GM12878 (cell line): Measurements from ENCODE around the gene SLC9A3.

Experiments used
- BCL11A ChIP-seq: IDR thresholded peaks from 2 replicates; pipeline ENCODE4 v1.6.1; 2011; ENCODE audit warnings: low read depth, low read length
- BHLHE40 ChIP-seq, 2 experiments: fragments of 450-650 bp in 1 of 2; IDR thresholded peaks; 2 replicates each; pipeline ENCODE4 v1.6.1; 2011 to 2017; ENCODE audit warnings: low read depth in 2 of 2, borderline replicate concordance in 1 of 2, improper control_type of control experiment in 1 of 2, low read length in 1 of 2, mild to moderate bottlenecking in 1 of 2
- CHD2 ChIP-seq: IDR thresholded peaks from 2 replicates; pipeline ENCODE4 v1.6.1; 2011; ENCODE audit warnings: low read depth, low read length, improper control_type of control experiment, borderline replicate concordance
- CREB1 ChIP-seq: IDR thresholded peaks from 2 replicates; pipeline ENCODE4 v1.6.1; 2012; ENCODE audit warnings: low read depth, mild to moderate bottlenecking, inconsistent platforms
- EP300 ChIP-seq, 2 experiments: fragments of 150-350 bp in 1 of 2; IDR thresholded peaks; 2 replicates each; pipeline ENCODE4 v1.6.1; 2011 to 2012; ENCODE audit warnings: low read depth in 2 of 2, low read length in 2 of 2, borderline replicate concordance in 1 of 2, improper control_type of control experiment in 1 of 2, inconsistent platforms in 1 of 2; ENCODE audit not compliant: control insufficient read depth in 1 of 2
- HCFC1 ChIP-seq: fragments of 150-350 bp; IDR thresholded peaks from 2 replicates; pipeline ENCODE4 v1.6.1; 2014; ENCODE audit warnings: low read length
- MYC ChIP-seq: IDR thresholded peaks from 2 replicates; pipeline ENCODE4 v1.6.1; 2011; ENCODE audit warnings: mild to moderate bottlenecking, low read length, moderate library complexity, inconsistent platforms; ENCODE audit not compliant: insufficient read depth, insufficient replicate concordance, insufficient read length, severe bottlenecking
- POLR2A ChIP-seq: IDR thresholded peaks from 2 replicates; pipeline ENCODE4 v1.6.1; 2011; ENCODE audit warnings: low read depth, mild to moderate bottlenecking, low read length
- RCOR1 ChIP-seq: conservative IDR thresholded peaks from 2 replicates; pipeline ENCODE4 v1.6.1; 2012; ENCODE audit warnings: low read depth, low read length, improper control_type of control experiment
- SMAD1 ChIP-seq: fragments of 450-650 bp; IDR thresholded peaks from 2 replicates; pipeline ENCODE4 v1.6.1; 2018; ENCODE audit warnings: mild to moderate bottlenecking, low read depth; ENCODE audit not compliant: partially characterized antibody
- TF ChIP-seq, protein P1 (sequence below): IDR thresholded peaks from 2 replicates; pipeline ENCODE4 v1.6.1; 2012; ENCODE audit warnings: mild to moderate bottlenecking, low read depth, low read length
- TF ChIP-seq, protein P2 (sequence below), 3 experiments: IDR thresholded peaks in 2 of 3; conservative IDR thresholded peaks in 1 of 3; 2 replicates each; pipeline ENCODE4 v1.5.1; 2011; ENCODE audit warnings: low read depth in 3 of 3, low read length in 3 of 3, mild to moderate bottlenecking in 3 of 3, control low read depth in 2 of 3, moderate library complexity in 2 of 3, inconsistent platforms in 1 of 3, mixed read lengths in 1 of 3; ENCODE audit not compliant: control insufficient read depth in 2 of 3, insufficient read depth in 1 of 3; ENCODE audit errors: extremely low read depth in 1 of 3
- TF ChIP-seq, protein P3 (sequence below): IDR thresholded peaks from 2 replicates; pipeline ENCODE4 v1.6.1; 2011; ENCODE audit warnings: low read depth, low read length, improper control_type of control experiment, borderline replicate concordance

DNA sequence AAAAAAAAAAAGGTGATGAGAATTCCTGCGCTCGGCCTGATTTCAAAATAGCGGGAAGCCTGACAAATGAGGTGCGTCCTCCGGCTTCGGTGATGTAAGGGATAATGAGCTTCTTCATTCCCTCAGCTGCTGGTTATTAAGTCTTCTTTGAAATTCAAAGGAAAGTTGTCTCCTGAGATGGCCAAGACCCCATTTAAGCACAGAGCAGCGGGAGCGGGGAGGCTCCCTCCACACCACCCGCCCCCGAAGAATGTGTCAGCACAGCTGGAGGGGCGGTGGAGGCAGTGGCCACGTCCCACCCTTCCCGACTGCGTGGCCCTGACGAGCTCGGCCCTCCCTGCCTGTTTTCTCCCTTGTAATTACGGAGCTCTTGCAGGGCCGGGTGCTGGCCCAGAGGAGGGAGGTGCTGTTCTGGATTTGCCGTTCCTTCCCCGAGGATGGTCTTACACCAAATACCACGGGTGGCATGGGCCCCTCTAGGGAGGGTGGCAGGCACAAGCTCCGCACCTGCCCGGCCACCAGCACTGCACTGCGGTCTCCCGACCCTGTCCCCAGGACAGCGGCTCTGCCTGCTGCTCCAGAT lies 31.0 kb downstream of the SLC9A3 start:
- no peak for TF ChIP-seq RCOR1
- no peak for TF ChIP-seq CHD2
- TF ChIP-seq BCL11A = no peak
- TF ChIP-seq MYC = no peak
- no peak for TF ChIP-seq CREB1
- no peak for TF ChIP-seq EP300 (IDR thresholded peaks at IDR 0.05; ENCODE audit: borderline replicate concordance in 1 of 2, control insufficient read depth in 1 of 2, low read depth in 2 of 2, low read length in 2 of 2)
- TF ChIP-seq, protein P1, sequence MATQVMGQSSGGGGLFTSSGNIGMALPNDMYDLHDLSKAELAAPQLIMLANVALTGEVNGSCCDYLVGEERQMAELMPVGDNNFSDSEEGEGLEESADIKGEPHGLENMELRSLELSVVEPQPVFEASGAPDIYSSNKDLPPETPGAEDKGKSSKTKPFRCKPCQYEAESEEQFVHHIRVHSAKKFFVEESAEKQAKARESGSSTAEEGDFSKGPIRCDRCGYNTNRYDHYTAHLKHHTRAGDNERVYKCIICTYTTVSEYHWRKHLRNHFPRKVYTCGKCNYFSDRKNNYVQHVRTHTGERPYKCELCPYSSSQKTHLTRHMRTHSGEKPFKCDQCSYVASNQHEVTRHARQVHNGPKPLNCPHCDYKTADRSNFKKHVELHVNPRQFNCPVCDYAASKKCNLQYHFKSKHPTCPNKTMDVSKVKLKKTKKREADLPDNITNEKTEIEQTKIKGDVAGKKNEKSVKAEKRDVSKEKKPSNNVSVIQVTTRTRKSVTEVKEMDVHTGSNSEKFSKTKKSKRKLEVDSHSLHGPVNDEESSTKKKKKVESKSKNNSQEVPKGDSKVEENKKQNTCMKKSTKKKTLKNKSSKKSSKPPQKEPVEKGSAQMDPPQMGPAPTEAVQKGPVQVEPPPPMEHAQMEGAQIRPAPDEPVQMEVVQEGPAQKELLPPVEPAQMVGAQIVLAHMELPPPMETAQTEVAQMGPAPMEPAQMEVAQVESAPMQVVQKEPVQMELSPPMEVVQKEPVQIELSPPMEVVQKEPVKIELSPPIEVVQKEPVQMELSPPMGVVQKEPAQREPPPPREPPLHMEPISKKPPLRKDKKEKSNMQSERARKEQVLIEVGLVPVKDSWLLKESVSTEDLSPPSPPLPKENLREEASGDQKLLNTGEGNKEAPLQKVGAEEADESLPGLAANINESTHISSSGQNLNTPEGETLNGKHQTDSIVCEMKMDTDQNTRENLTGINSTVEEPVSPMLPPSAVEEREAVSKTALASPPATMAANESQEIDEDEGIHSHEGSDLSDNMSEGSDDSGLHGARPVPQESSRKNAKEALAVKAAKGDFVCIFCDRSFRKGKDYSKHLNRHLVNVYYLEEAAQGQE = no peak
- TF ChIP-seq, protein P2, sequence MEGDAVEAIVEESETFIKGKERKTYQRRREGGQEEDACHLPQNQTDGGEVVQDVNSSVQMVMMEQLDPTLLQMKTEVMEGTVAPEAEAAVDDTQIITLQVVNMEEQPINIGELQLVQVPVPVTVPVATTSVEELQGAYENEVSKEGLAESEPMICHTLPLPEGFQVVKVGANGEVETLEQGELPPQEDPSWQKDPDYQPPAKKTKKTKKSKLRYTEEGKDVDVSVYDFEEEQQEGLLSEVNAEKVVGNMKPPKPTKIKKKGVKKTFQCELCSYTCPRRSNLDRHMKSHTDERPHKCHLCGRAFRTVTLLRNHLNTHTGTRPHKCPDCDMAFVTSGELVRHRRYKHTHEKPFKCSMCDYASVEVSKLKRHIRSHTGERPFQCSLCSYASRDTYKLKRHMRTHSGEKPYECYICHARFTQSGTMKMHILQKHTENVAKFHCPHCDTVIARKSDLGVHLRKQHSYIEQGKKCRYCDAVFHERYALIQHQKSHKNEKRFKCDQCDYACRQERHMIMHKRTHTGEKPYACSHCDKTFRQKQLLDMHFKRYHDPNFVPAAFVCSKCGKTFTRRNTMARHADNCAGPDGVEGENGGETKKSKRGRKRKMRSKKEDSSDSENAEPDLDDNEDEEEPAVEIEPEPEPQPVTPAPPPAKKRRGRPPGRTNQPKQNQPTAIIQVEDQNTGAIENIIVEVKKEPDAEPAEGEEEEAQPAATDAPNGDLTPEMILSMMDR (IDR thresholded peaks at IDR 0.05 in 2 of 3, conservative IDR thresholded peaks at IDR 0.05 in 1 of 3; ENCODE audit: control insufficient read depth in 2 of 3, extremely low read depth in 1 of 3, insufficient read depth in 1 of 3, low read depth in 3 of 3, low read length in 3 of 3) = no peak
- TF ChIP-seq BHLHE40 (IDR thresholded peaks at IDR 0.05; ENCODE audit: borderline replicate concordance in 1 of 2, low read depth in 2 of 2, low read length in 1 of 2) = no peak
- no peak for TF ChIP-seq HCFC1
- TF ChIP-seq, protein P3, sequence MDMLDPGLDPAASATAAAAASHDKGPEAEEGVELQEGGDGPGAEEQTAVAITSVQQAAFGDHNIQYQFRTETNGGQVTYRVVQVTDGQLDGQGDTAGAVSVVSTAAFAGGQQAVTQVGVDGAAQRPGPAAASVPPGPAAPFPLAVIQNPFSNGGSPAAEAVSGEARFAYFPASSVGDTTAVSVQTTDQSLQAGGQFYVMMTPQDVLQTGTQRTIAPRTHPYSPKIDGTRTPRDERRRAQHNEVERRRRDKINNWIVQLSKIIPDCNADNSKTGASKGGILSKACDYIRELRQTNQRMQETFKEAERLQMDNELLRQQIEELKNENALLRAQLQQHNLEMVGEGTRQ = no peak
- no peak for TF ChIP-seq POLR2A
- no peak for TF ChIP-seq SMAD1
